Activated CD4-positive, alpha-beta T cell treated with anti-CD3 and anti-CD28 coated beads for 36 hours (primary cell): Measurements from ENCODE around the gene HSD3B1. TPM values are rescaled to one million over a fixed set of nuclear protein-coding genes. Genes with fewer than 3 reads are reported as not detected.
"Not testable (repeated sequence)": the region's sequence is repeated elsewhere in the genome, so short reads cannot be mapped to it uniquely, and the experiment has no call there.

Experiments used
- ATAC-seq: fragments of 200-7000 bp; cut with Tn5 transposase; one replicate; pipeline ENCODE4 v1.10.0; 2021; ENCODE audit warnings: mild to moderate bottlenecking, moderate library complexity
- CTCF ChIA-PET: fragments of 350-600 bp; sonication (Branson Sonifier 250); formaldehyde crosslinking; loops from one replicate; lab custom pipeline; 2021; ENCODE audit warnings: antibody characterized with exemption; lab: Charles Lee
- POLR2A ChIA-PET: fragments of 350-600 bp; sonication (Branson Sonifier 250); formaldehyde crosslinking; loops from one replicate; lab custom pipeline; 2021; ENCODE audit warnings: antibody characterized with exemption, inconsistent platforms; lab: Charles Lee
- DNase-seq: peaks from one replicate; pipeline ENCODE4 v3.0.0-alpha.2; 2020
- H3K27ac Mint-ChIP-seq: one replicate; pipeline ENCODE4 v1.8.0; 2021; ENCODE audit warnings: mixed read lengths
- H3K27me3 Mint-ChIP-seq: one replicate; pipeline ENCODE4 v1.8.0; 2021; ENCODE audit warnings: mixed read lengths
- H3K36me3 Mint-ChIP-seq: one replicate; pipeline ENCODE4 v1.8.0; 2021; ENCODE audit warnings: low read depth, mixed read lengths
- H3K4me1 Mint-ChIP-seq: one replicate; pipeline ENCODE4 v1.8.0; 2021; ENCODE audit warnings: mixed read lengths
- H3K4me3 Mint-ChIP-seq: one replicate; pipeline ENCODE4 v1.8.0; 2021; ENCODE audit warnings: mild to moderate bottlenecking, moderate library complexity, mixed read lengths
- H3K9me3 Mint-ChIP-seq: one replicate; pipeline ENCODE4 v1.8.0; 2021; ENCODE audit warnings: low read depth, mixed read lengths
- intact Hi-C, 2 experiments: fragments of 100-400 bp; cut with DNase I in 1 of 2; cut with micrococcal nuclease in 1 of 2; formaldehyde crosslinking; loops; one replicate each; pipeline versions ENCODE4 v1.14.2 to v1.15.1; 2022 to 2024; cut with DNase I, micrococcal nuclease
- total RNA-seq, 2 experiments: library from RNA; stranded (reverse); gene quantifications; one replicate each; pipeline ENCODE4 v1.2.3, GENCODE V29; 2021

HSD3B1 gene
- total RNA-seq, 2 experiments from 2014 or later, result not detected

- Mint-ChIP-seq H3K27me3 (no peaks in the 10 kb centered on the region), H3K27ac (no peak overlapping the region), H3K4me1 (no peaks in the 10 kb centered on the region), H3K36me3 (no peaks in the 10 kb centered on the region), H3K9me3 (peaks cover 2% of the 10 kb centered on the region), H3K4me3 (no peak overlapping the region)
- ATAC-seq (no peak), DNase-seq (no peak)
- POLR2A ChIA-PET, result no interaction called here
- intact Hi-C loops, result no loop called here
- CTCF ChIA-PET, result no interaction called here
Measured at GRCh38 chr1:119504831-119505230, 2.2 kb upstream of the HSD3B1 start.

DNA sequence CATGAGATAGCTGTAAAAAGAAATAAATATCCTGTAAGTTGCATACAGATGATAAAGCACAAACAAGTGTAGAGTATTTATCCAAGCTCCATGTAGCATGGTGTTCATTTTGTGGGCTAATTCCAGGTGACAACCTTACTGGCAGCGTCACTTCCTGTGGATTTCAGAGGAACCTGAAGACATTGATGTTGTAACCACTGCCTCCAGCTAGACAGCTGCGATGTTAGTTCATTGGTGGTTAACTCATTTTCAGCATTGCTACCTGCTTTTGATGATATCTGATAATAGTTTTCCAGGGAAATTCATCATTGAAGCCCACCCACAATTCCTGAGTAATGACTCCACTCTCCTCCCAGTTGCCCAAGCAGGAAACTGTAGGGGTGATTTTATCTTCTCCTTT, 3.0 kb downstream of the HSD3B1 start:
- POLR2A ChIA-PET, result no interaction called here
- Mint-ChIP-seq H3K36me3 (no peaks in the 10 kb centered on the region), H3K27me3 (peaks cover 3% of the 10 kb centered on the region), H3K4me1 (no peaks in the 10 kb centered on the region), H3K4me3 (no peak overlapping the region), H3K9me3 (no peaks in the 10 kb centered on the region), H3K27ac (no peak overlapping the region)
- ATAC-seq (no peak), DNase-seq (no peak)
- CTCF ChIA-PET, result no interaction called here
- intact Hi-C loops, result no loop called here

DNA sequence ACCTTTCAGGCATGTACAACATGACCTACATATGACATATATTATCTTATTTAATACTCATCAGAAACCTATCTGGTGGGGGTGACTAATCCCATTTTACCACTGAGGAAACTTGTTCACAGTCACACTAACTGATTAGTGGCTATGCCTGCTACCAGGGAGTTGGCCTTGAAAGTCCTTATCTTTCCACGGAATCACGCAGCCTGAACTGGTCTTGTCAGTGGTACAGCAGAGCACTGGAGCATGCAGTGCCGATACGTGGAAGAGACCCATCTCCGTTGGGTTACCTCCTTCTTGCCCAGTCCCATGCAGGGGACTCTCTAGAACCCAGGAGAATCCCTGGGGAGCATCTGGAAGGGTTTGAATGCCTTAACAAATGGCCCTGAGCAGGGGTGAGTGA, 8.2 kb downstream of the HSD3B1 start:
- CTCF ChIA-PET, result no interaction called here
- DNase-seq, result no peak
- H3K4me1 Mint-ChIP-seq, result no peaks in the 10 kb centered on the region
- H3K27ac Mint-ChIP-seq, result no peak overlapping the region
- POLR2A ChIA-PET, result no interaction called here
- H3K4me3 Mint-ChIP-seq, result no peak overlapping the region
- intact Hi-C loops, result no loop called here
- no peaks in the 10 kb centered on the region for H3K36me3 Mint-ChIP-seq
- H3K27me3 Mint-ChIP-seq, result peaks cover 2% of the 10 kb centered on the region
- no peaks in the 10 kb centered on the region for H3K9me3 Mint-ChIP-seq
- no peak for ATAC-seq

- no peaks in the 10 kb centered on the region for H3K9me3 Mint-ChIP-seq
- ChIA-PET POLR2A (no interaction called here), CTCF (no interaction called here)
- intact Hi-C loops, result no loop called here
- DNase-seq (no peak), ATAC-seq (no peak)
- H3K4me1 Mint-ChIP-seq, result no peaks in the 10 kb centered on the region
- no peak overlapping the region for H3K27ac Mint-ChIP-seq
- no peaks in the 10 kb centered on the region for H3K36me3 Mint-ChIP-seq
- no peak overlapping the region for H3K4me3 Mint-ChIP-seq
- H3K27me3 Mint-ChIP-seq, result peaks cover 2% of the 10 kb centered on the region
Measured at GRCh38 chr1:119516247-119516646, 9.2 kb downstream of the HSD3B1 start.

DNA sequence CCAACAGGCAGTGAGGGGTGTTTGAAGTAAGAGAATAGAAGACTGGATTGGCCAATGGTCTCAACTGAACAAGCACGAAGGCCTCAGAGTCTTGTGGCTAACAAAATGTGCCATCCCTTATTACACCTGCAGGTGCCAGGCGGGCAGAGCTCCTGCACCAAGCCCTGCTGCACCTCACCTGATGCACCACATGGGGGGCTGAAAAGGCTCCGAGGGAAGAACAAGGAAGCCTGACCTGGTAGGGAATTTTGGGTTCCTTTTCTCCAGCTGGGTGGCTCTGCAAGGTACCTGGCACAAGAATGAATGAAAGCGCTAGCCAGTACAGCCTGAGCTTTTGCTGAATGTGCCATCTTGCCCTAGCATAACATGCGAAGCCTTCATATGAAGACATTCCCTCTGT, 9.7 kb downstream of the HSD3B1 start:
- no peaks in the 10 kb centered on the region for H3K4me1 Mint-ChIP-seq
- H3K4me3 Mint-ChIP-seq, result no peak overlapping the region
- peaks cover 3% of the 10 kb centered on the region for H3K27me3 Mint-ChIP-seq
- ATAC-seq (no peak), DNase-seq (no peak)
- ChIA-PET CTCF (no interaction called here), POLR2A (no interaction called here)
- H3K27ac Mint-ChIP-seq, result no peak overlapping the region
- intact Hi-C loops, result no loop called here
- H3K9me3 Mint-ChIP-seq, result no peaks in the 10 kb centered on the region
- no peaks in the 10 kb centered on the region for H3K36me3 Mint-ChIP-seq

- H3K27ac Mint-ChIP-seq, CTCF ChIA-PET, H3K27me3 Mint-ChIP-seq: not testable (repeated sequence)
Measured at GRCh38 chr1:119517667-119518066, 10.7 kb downstream of the HSD3B1 start.

GRCh38 chr1:119531606-119532323, 24.8 kb downstream of the HSD3B1 start:
- Mint-ChIP-seq H3K9me3 (peaks cover 3% of the 10 kb centered on the region), H3K4me1 (no peaks in the 10 kb centered on the region), H3K27me3 (peaks cover 8% of the 10 kb centered on the region), H3K4me3 (no peak overlapping the region), H3K27ac (no peak overlapping the region), H3K36me3 (no peaks in the 10 kb centered on the region)
- intact Hi-C loops, result no loop called here
- POLR2A ChIA-PET, result no interaction called here
- DNase-seq, result no peak
- CTCF ChIA-PET, result no interaction called here
- no peak for ATAC-seq

More at GRCh38 chr1:119517667-119518066, 10.7 kb downstream of the HSD3B1 start:
- H3K4me1 Mint-ChIP-seq, ATAC-seq, H3K9me3 Mint-ChIP-seq, POLR2A ChIA-PET, DNase-seq, H3K36me3 Mint-ChIP-seq, intact Hi-C loops, H3K4me3 Mint-ChIP-seq: not testable (repeated sequence)

DNA sequence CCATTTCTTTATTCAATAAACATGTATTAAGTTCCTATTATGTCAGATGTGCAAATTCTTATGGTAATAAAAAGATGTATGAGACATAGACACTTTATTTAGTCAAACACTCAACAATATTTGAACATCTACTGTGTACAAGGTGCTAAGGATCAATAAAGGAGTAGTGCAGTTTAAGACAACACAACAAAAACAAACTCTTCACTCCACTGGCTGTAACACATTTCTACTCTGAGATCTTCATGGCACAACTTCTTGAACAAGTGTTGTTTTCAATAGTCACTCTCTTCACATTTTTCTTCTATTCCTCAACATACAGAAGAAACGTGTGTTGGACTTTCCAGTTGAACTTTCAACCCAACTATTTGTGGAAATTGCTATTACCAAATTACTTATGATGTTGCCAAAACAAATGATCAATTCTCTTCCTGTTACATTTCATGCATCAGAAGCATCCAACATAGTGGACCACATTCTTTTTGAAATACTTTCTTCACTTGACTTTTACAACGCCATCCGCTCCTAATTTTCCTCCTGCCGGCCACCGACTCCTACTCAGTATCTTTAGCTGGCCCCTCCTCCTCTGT, 25.4 kb downstream of the HSD3B1 start:
- ChIA-PET CTCF (interaction anchor here (0.6 kb wide), 1 partner anchor 88 kb away, joined by 3 read pairs; no protein-coding TSS in a partner anchor), POLR2A (no interaction called here)
- ATAC-seq, result no peak

DNA sequence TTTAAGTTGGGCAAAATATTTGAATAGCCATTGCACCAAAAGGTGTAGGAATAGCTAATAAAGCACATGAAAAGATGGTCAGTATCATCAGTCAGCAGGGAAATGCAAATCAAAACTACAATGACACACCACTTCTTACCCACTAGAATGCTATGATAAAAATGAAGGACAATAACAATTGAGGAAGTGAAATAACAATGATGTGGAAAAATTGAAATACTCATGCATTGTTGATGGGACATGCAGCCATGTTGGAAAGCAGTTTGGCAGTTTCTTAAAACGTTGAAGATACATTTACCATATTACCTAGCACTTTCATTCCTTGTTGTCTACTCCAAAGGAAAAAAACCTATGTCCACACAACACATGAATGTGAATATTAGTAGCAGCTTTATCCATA, 28.4 kb downstream of the HSD3B1 start:
- Mint-ChIP-seq H3K27me3 (peaks cover 10% of the 10 kb centered on the region), H3K36me3 (no peaks in the 10 kb centered on the region), H3K4me1 (no peaks in the 10 kb centered on the region), H3K27ac (no peak overlapping the region), H3K9me3 (peaks cover 3% of the 10 kb centered on the region), H3K4me3 (no peak overlapping the region)
- ChIA-PET POLR2A (no interaction called here), CTCF (no interaction called here)
- intact Hi-C loops, result no loop called here
- no peak for ATAC-seq
- DNase-seq, result no peak

More for the DNA sequence above, 25.4 kb downstream of the HSD3B1 start:
- Mint-ChIP-seq H3K36me3 (no peaks in the 10 kb centered on the region), H3K27me3 (peaks cover 10% of the 10 kb centered on the region), H3K9me3 (peaks cover 3% of the 10 kb centered on the region), H3K4me3 (no peak overlapping the region), H3K4me1 (no peaks in the 10 kb centered on the region), H3K27ac (no peak overlapping the region)
- intact Hi-C loops, result no loop called here
- DNase-seq, result no peak

DNA sequence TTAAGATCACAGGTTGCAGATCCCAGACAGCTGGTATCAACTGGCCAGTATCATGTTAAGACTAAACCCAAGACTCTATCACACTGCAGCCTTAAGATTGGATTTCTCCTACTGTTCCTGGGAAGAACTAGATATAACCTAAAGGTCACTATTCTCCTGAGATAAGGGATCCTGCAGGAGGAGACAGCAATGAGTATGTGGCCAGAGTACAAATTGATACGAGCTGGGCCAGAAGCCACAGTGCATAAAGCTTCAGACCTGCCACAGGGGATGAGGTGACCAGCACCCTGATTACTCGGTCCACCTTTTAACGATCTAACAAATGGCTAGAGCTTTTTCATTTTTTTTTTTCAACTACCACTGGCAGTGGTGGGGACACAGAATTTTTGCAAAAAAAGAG, 31.0 kb downstream of the HSD3B1 start:
- DNase-seq (no peak), ATAC-seq (no peak)
- Mint-ChIP-seq H3K27ac (no peak overlapping the region), H3K9me3 (no peaks in the 10 kb centered on the region), H3K4me1 (no peaks in the 10 kb centered on the region), H3K4me3 (no peak overlapping the region), H3K36me3 (no peaks in the 10 kb centered on the region), H3K27me3 (peaks cover 13% of the 10 kb centered on the region)
- ChIA-PET CTCF (interaction anchor here (0.5 to 0.7 kb wide), 2 partner anchors 73 to 231 kb away, joined by 3 read pairs; no protein-coding TSS in a partner anchor), POLR2A (no interaction called here)
- intact Hi-C loops, result no loop called here

GRCh38 chr1:119539636-119540035, 32.6 kb downstream of the HSD3B1 start:
- POLR2A ChIA-PET, result no interaction called here
- intact Hi-C loops, result loop anchor here in 1 of 2 experiments (10.0 kb wide), 1 partner anchor 255 kb away; no protein-coding TSS in a partner anchor
- DNase-seq, result no peak
- H3K9me3 Mint-ChIP-seq, result no peaks in the 10 kb centered on the region
- H3K4me1 Mint-ChIP-seq, result no peaks in the 10 kb centered on the region
- H3K36me3 Mint-ChIP-seq, result no peaks in the 10 kb centered on the region
- no peak overlapping the region for H3K27ac Mint-ChIP-seq
- H3K4me3 Mint-ChIP-seq, result no peak overlapping the region
- peaks cover 18% of the 10 kb centered on the region for H3K27me3 Mint-ChIP-seq
- ATAC-seq, result no peak
- CTCF ChIA-PET, result no interaction called here

DNA sequence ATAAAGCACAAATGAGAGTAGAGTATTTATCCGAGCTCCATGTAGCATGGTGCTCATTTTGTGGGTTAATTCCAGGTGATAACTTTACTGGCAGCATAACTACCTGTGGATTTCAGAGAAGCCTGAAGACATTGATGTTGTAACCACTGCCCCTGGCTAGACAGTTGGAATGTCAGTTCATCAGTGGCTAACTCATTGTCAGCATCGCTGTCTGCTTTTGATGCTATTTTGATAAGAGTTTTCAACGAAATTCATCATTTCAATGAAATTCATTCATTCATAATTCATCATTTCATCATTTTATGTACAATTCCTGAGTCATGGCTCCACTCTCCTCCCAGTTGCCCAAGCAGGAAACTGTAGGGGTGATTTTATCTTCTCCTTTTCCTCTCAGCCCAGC, 34.4 kb downstream of the HSD3B1 start:
- no peaks in the 10 kb centered on the region for H3K9me3 Mint-ChIP-seq
- DNase-seq, result no peak
- no peak overlapping the region for H3K27ac Mint-ChIP-seq
- POLR2A ChIA-PET, result no interaction called here
- intact Hi-C loops, result loop anchor here in 1 of 2 experiments (10.0 kb wide), 1 partner anchor 257 kb away; no protein-coding TSS in a partner anchor
- CTCF ChIA-PET, result interaction anchor here (0.6 kb wide), 1 partner anchor 18 kb away, joined by 4 read pairs; no protein-coding TSS in a partner anchor
- no peaks in the 10 kb centered on the region for H3K4me1 Mint-ChIP-seq
- no peak overlapping the region for H3K4me3 Mint-ChIP-seq
- no peaks in the 10 kb centered on the region for H3K36me3 Mint-ChIP-seq
- peaks cover 18% of the 10 kb centered on the region for H3K27me3 Mint-ChIP-seq
- no peak for ATAC-seq
